ENCODE data around the gene RUFY1.

The RUFY1 gene

DNA sequence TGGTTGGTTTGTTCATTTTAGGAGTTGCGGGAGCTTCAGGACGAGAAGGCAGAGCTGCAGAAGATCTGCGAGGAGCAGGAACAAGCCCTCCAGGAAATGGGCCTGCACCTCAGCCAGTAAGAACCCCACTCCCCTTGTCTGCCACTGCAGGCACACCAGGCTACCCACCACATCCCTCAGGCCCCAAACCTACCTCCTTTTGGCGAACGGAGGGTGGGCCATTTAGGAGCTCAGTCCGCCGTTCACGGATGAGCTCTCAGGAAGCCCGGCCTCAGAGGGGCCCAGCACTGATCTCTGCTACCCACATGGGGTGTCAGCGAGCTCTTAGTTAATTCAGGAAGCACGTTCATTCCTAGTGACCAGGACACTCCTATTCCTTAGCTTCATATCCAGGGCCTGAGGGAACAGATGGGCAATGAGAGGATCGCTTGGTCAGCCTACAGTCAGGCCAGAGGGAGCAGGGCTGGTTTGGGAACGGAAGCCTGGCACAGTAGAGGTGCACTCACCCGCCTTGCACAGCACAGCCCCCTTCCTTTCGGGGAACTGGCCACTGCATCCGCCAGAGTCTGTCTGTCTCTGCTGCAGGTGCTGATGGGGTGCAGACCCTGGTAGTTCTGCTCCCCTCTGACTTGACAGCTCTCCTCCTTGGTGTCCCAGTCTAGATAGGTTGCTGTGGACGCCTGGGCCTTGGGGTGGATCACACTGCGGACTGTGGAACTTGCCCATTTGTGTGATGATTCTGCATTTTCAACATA, 51.7 kb downstream of the RUFY1 start:
- H3K36me3 ChIP-seq: peaks cover 94% of the 10 kb centered on the region
- no peak overlapping the region for H3K4me2 ChIP-seq
- no peak for TF ChIP-seq Cebpa-rat (IDR thresholded peaks at IDR 0.05)
- no peak overlapping the region for H3K4me3 ChIP-seq
- H3K9me3 ChIP-seq: no peaks in the 10 kb centered on the region
- H3K4me1 ChIP-seq: peaks cover 22% of the 10 kb centered on the region
- H4K20me1 ChIP-seq: peaks cover 23% of the 10 kb centered on the region
- no peak overlapping the region for H3K27ac ChIP-seq
- no peak overlapping the region for H3K9ac ChIP-seq
- no peaks in the 10 kb centered on the region for H3K27me3 ChIP-seq

DNA sequence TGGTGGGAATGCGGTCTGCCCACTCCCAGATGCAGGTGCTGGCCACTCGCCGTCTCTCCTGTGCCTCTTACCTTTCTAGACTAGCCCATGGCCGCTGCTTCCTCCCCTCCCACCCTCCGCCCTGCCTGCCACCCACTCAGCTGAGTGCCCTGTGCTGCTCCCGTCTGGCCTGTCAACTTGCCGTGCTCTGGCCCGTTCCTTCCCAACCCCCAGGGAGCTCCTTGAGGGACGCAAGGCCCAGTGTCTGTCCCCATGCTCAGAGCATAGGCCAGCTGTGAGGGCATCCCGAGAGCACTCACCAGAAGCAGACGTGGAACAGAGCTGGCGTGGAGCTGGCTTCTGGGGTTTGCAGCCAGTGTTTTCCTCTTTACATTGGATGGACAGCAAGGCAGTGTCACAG, 53.0 kb downstream of the RUFY1 start:
- Histone ChIP-seq H3K4me3 (no peak overlapping the region), H3K27me3 (no peaks in the 10 kb centered on the region), H4K20me1 (peaks cover 35% of the 10 kb centered on the region), H3K36me3 (peaks cover 94% of the 10 kb centered on the region), H3K4me1 (peaks cover 35% of the 10 kb centered on the region), H3K4me2 (no peak overlapping the region), H3K9ac (no peak overlapping the region), H3K27ac (no peak overlapping the region), H3K9me3 (no peaks in the 10 kb centered on the region)
- no peak for TF ChIP-seq Cebpa-rat (IDR thresholded peaks at IDR 0.05)

DNA sequence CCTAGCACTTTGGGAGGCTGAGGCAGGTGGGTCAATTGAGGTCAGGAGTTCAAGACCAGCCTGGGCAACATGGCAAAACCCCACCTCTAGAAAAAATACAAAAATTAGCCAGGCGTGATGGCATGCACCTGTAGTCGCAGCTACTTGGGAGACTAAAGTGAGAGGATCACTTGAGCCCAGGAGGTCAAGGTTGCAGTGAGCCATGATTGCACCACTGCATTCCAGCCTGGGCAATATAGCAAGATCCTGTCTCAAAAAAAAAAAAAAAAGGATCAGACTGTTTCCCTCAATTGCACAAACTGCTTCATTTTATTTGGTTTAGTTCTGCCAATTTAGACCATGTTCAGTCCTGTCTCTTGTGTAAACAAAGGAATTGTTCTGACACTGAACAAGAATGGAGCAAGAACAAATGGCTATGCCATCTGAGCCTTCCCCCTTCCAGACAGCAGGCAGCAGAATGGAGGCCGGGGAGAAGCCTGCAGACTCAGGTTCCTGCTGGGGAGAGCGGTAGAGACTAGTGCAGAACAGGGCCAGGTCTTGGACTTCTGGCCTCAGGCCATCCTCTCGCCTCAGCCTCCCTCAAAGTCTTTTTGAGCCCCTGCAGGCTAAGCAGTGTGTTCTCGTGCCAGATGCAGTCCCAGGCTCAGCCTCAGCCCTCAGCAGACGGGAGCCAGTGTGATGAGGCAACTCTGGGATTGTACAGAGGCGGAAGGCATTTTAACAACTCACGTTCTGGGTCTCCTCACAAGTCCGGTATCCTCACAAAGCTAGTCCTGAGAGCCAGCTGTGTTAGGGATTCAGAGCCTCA, 54.9 kb downstream of the RUFY1 start:
- H4K20me1 ChIP-seq: peaks cover 55% of the 10 kb centered on the region
- TF ChIP-seq Cebpa-rat (IDR thresholded peaks at IDR 0.05): no peak
- H3K36me3 ChIP-seq: peaks cover 94% of the 10 kb centered on the region
- H3K27ac ChIP-seq: peak overlapping the region; percentile 24; the same call in 1 of the 2 replicates
- H3K4me2 ChIP-seq: peak overlapping the region; percentile 72
- H3K4me3 ChIP-seq: no peak overlapping the region
- H3K27me3 ChIP-seq: no peaks in the 10 kb centered on the region
- H3K9ac ChIP-seq: peak overlapping the region; percentile 37; the same call in 1 of the 2 replicates
- H3K4me1 ChIP-seq: peaks cover 40% of the 10 kb centered on the region
- no peaks in the 10 kb centered on the region for H3K9me3 ChIP-seq

DNA sequence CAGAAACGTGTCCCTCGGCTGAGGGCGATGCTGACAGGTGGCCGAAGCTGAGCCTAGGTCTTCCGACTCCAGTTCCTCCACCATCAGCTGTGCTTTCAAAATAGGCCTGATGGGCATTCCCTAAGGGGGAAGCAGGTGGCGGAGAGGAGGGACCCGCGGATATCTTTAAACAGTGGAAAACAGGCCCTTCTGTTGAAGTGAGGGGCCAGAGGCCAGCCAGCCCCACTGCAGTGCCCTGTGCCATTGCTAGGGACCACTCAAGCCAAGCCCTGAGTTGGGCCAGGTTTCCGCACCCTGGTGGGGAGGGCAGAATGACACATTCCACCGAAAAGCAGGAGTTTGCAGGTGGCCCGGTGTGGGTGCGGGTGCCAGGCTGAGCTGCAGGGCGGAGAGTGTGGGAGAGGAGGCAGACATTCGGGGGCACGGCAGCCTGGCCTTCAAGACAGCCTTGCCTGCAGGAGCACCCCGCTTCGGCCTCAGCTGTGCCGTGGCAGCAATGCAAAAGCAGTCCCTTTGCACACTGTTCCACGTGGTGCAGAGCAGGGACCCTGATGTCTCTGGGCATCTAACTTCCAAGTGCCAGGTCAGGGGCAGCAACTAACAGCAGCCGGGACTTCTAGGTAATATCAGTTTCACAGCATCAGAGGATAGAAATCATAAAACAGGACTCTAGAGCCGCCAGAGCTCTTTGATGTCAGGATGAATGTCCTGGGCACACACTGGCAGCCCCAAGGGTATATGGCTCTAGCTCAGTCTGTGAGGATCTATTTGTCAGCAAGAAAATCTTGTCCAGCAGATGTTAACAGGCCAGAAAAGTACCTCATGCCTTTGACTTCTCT, 55.9 kb downstream of the RUFY1 start:
- H3K9me3 ChIP-seq: no peaks in the 10 kb centered on the region

DNA sequence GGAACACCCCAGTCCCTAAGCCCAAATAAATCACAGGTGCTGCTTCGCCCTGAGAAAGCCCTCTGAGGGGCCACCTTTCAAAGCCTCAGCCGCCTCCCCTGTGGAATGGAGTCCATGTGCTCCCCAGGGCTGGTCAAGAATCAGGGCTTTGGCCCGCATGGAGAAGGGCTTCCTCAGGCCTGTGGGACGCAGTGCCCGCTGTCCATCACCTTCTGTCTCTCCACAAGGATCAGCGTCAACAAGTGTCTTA, 56.5 kb downstream of the RUFY1 start:
- peaks cover 71% of the 10 kb centered on the region for H4K20me1 ChIP-seq
- no peak overlapping the region for H3K4me3 ChIP-seq
- no peaks in the 10 kb centered on the region for H3K27me3 ChIP-seq
- peaks cover 98% of the 10 kb centered on the region for H3K36me3 ChIP-seq
- no peak overlapping the region for H3K9ac ChIP-seq
- peak overlapping the region; percentile 72 for H3K4me2 ChIP-seq
- no peaks in the 10 kb centered on the region for H3K9me3 ChIP-seq
- TF ChIP-seq Cebpa-rat (IDR thresholded peaks at IDR 0.05): no peak
- H3K27ac ChIP-seq: no peak overlapping the region
- H3K4me1 ChIP-seq: peaks cover 40% of the 10 kb centered on the region

More for the DNA sequence above, 55.9 kb downstream of the RUFY1 start:
- peak overlapping the region; percentile 37; the same call in 1 of the 2 replicates for H3K9ac ChIP-seq
- peaks cover 40% of the 10 kb centered on the region for H3K4me1 ChIP-seq
- H3K27ac ChIP-seq: peak overlapping the region; percentile 24; the same call in 1 of the 2 replicates
- H3K36me3 ChIP-seq: peaks cover 97% of the 10 kb centered on the region
- TF ChIP-seq Cebpa-rat (IDR thresholded peaks at IDR 0.05): no peak
- peak overlapping the region; percentile 72 for H3K4me2 ChIP-seq
- H3K27me3 ChIP-seq: no peaks in the 10 kb centered on the region
- peaks cover 65% of the 10 kb centered on the region for H4K20me1 ChIP-seq
- no peak overlapping the region for H3K4me3 ChIP-seq

DNA sequence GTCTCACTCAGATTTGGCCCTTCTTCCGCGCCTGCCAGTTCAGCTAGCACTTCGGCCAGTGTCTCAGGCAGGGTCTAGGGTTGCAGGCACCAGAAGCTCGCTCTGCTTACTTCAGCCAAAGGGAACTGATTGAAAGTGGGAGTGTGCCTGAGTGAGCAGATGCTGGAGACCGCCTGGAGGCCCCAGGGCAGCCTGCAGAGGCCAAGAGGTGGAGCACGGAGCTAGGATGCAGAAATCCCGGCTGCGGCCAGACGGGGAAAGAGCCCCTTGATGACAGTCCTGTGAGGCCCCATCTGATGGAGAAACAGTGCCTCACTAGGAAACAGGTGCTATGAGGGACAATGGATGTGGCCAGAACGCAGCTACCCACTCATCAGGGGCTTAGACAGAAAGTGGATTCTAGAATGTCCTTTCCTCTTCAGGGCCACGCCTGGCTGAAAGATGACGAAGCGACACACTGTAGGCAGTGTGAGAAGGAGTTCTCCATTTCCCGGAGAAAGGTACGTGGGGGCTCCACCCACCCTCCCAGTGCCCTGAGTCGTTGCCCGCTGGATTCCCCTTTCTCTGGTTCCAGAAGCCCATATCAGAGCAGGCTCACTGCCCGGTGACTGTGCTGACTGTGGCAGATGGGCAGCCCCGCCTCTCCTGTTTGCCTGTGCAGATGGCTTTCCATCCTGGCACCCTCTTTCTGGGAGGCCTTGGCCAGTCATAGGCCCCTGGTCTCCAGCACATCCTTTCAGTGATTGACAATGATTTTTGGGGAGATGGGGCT, 57.0 kb downstream of the RUFY1 start:
- H3K4me3 ChIP-seq: no peak overlapping the region
- H4K20me1 ChIP-seq: peaks cover 76% of the 10 kb centered on the region
- H3K27ac ChIP-seq: peak overlapping the region; percentile 35
- no peaks in the 10 kb centered on the region for H3K9me3 ChIP-seq
- H3K4me2 ChIP-seq: peak overlapping the region; percentile 72; the same call in 1 of the 2 replicates
- H3K36me3 ChIP-seq: peaks cover 97% of the 10 kb centered on the region
- no peak for TF ChIP-seq Cebpa-rat (IDR thresholded peaks at IDR 0.05)
- H3K4me1 ChIP-seq: peaks cover 40% of the 10 kb centered on the region
- no peak overlapping the region; the same call in 1 of the 2 replicates for H3K9ac ChIP-seq
- H3K27me3 ChIP-seq: no peaks in the 10 kb centered on the region

DNA sequence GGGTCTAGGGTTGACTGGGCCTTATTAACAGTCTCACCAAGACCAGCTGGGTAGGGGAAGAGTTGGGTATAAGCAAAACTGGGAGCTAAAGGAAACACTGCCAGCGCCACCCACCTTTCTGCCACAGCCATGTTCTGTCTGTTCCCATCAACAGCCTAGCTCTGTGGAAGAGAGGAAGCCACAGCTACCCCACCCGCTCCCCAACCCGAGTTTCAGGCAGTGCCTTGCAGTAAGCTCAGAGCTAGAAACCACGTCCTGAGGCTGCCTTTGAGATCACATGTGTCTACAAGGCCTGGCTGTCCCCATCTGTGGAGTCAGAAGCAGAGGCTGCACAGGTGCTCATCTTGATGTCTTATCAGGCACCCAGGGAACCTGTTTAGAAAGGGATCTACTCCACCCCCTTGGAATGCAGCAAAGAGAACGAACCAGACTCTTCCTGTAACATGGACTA, 57.8 kb downstream of the RUFY1 start:
- H3K36me3 ChIP-seq: peaks cover 98% of the 10 kb centered on the region
- peak overlapping the region; percentile 28; the same call in 1 of the 2 replicates for H3K4me2 ChIP-seq

DNA sequence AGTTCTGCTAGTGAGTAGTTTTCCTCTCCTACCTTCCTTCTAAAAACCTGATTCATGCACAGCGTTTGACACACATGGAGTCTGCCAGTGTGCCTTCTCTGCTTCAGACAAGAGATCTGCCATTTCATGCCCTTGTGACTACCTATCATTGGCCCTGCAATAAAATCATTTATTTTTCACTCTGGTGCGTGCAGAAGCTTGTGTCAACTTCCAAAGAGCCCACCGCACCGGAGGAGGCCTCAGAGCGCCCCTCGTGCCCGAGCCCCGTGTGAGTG, 59.4 kb downstream of the RUFY1 start:
- peaks cover 99% of the 10 kb centered on the region for H3K36me3 ChIP-seq
- TF ChIP-seq Cebpa-rat (IDR thresholded peaks at IDR 0.05): no peak
- H3K27ac ChIP-seq: no peak overlapping the region

More for the DNA sequence above, 57.8 kb downstream of the RUFY1 start:
- H3K9ac ChIP-seq: no peak overlapping the region
- no peaks in the 10 kb centered on the region for H3K9me3 ChIP-seq
- no peak overlapping the region for H3K4me3 ChIP-seq
- H3K27ac ChIP-seq: peak overlapping the region; percentile 35
- no peak for TF ChIP-seq Cebpa-rat (IDR thresholded peaks at IDR 0.05)
- no peaks in the 10 kb centered on the region for H3K27me3 ChIP-seq
- H3K4me1 ChIP-seq: peaks cover 40% of the 10 kb centered on the region
- H4K20me1 ChIP-seq: peaks cover 84% of the 10 kb centered on the region

More for the DNA sequence above, 59.4 kb downstream of the RUFY1 start:
- H3K4me1 ChIP-seq: peaks cover 40% of the 10 kb centered on the region
- H3K9me3 ChIP-seq: no peaks in the 10 kb centered on the region
- no peak overlapping the region for H3K4me2 ChIP-seq
- peaks cover 100% of the 10 kb centered on the region for H4K20me1 ChIP-seq
- no peak overlapping the region for H3K4me3 ChIP-seq
- H3K9ac ChIP-seq: no peak overlapping the region
- H3K27me3 ChIP-seq: no peaks in the 10 kb centered on the region
